ENCODE data around the gene NIN.

NIN gene, protein sequence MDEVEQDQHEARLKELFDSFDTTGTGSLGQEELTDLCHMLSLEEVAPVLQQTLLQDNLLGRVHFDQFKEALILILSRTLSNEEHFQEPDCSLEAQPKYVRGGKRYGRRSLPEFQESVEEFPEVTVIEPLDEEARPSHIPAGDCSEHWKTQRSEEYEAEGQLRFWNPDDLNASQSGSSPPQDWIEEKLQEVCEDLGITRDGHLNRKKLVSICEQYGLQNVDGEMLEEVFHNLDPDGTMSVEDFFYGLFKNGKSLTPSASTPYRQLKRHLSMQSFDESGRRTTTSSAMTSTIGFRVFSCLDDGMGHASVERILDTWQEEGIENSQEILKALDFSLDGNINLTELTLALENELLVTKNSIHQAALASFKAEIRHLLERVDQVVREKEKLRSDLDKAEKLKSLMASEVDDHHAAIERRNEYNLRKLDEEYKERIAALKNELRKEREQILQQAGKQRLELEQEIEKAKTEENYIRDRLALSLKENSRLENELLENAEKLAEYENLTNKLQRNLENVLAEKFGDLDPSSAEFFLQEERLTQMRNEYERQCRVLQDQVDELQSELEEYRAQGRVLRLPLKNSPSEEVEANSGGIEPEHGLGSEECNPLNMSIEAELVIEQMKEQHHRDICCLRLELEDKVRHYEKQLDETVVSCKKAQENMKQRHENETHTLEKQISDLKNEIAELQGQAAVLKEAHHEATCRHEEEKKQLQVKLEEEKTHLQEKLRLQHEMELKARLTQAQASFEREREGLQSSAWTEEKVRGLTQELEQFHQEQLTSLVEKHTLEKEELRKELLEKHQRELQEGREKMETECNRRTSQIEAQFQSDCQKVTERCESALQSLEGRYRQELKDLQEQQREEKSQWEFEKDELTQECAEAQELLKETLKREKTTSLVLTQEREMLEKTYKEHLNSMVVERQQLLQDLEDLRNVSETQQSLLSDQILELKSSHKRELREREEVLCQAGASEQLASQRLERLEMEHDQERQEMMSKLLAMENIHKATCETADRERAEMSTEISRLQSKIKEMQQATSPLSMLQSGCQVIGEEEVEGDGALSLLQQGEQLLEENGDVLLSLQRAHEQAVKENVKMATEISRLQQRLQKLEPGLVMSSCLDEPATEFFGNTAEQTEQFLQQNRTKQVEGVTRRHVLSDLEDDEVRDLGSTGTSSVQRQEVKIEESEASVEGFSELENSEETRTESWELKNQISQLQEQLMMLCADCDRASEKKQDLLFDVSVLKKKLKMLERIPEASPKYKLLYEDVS (N-terminal part only)

GRCh38 chr14:50830932-50831725 is at the start of gene NIN:
NIN (minus strand) TSS chr14:50831162; CDS start chr14:50822056, 9,106 bp downstream.
- peak; percentile 82 for DNase-seq

- DNase-seq = peak; percentile 81
Measured at GRCh38 chr14:50875359-50876070, 44.6 kb upstream of the NIN start.

DNA sequence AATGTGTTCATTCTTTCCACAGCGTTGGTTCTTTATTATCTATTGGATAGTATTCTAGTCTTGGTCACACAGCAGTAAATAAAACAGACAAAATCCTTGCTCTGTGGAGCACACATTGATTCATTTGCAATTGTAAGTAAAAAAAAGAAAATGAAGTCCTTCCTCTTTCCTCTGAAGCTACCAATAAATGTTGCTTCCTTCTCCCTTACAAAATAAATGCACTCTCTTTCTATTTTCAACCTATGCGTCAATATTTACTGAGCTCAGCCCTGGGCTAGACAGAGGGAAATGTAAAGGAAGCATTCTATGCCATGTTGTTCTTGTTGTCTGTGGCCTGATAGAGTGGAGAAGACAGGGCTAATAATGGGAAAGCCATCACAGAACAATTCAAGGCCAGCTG is 43.8 kb upstream of the NIN start:
- DNase-seq = no peak

- no peak for DNase-seq
Measured at GRCh38 chr14:50871914-50872732, 41.2 kb upstream of the NIN start, which contains the start of gene ABHD12B. ABHD12B (plus strand) TSS chr14:50872053; CDS start chr14:50872175, 122 bp downstream.

DNA sequence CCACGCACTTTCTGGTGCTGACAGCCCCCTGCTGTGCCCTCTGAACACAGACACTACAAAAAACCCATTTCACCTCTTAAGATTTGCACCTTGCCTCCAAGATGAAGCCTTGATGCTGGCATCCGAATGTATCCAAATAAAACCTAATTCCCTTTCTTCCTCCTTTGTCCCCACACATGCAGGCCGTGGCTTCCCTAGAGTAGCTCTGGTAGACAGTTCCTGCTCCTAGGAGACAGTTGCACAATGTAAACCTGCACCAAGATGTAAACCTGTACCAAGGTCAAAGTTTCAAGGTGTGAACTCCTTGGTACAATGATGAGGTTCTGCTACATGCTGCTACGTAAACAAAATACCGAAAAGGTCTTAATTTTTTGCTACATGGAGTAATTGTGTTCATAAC is 40.3 kb upstream of the NIN start:
- no peak for DNase-seq

GRCh38 chr14:50865391-50866076 is 34.6 kb upstream of the NIN start:
- no peak for DNase-seq

DNA sequence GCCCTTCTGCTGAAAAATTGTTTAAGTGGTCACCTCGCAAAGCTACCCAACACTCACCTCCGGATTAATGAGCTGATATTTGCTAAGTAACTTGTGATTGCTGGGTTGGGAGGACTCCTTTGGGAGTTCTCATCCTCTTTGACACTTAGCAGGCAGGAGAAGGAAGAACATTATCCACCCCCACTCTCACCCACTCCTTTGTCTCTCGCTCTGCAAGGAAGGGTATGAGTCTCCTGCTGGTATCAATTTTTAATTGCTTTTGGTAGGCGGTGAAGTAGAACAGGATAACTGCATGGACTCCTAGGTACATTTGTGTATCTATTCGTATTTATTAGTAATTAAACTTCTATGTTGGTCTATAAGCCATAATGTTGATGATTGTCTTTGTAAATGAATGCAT is 34.0 kb upstream of the NIN start:
- no peak for DNase-seq

DNA sequence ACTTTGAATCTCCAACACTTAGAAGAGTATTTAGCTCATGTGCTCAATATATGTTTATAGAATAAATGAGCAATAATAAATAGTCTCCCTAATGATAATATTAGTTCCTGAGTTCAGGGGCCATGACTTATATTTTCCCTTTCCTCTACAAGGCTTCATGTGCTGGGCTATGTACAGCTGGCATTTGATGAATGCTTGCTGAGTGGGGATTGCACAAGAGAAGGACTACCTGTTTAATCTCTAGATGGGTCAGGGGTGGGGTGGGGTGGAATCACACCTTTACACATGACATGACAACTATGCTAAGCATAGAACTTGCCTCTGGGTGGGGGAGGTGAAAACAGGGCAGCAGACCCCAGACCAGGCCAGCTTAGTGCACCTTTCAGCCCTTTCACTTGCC is 33.3 kb upstream of the NIN start:
- DNase-seq = no peak

- DNase-seq = no peak
Measured at GRCh38 chr14:50862036-50862570, 31.1 kb upstream of the NIN start.

GRCh38 chr14:50860478-50861086 is 29.6 kb upstream of the NIN start:
- DNase-seq = peak; percentile 91

GRCh38 chr14:50859296-50859624 is 28.3 kb upstream of the NIN start:
- no peak for DNase-seq

GRCh38 chr14:50856660-50857059 is 25.7 kb upstream of the NIN start:
- DNase-seq = no peak

DNA sequence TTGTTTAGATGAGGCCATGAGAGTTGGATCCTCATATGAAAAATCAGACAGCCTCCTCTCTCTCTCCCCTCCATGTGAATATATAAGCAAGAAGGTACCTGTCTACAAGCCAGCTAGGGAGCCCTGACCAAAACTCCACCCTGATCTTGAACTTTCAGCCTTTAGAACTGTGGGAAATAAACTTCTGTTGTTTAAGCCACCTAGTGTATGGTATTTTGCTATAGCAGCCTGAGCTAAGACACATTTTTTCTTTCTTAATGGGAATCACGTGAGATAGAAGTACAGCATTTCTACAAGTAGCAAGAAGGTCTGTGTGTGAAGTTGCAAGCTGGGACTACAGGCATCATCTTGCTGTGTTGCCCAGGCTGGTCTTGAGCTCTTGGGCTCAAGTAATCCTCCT is 24.6 kb upstream of the NIN start:
- no peak for DNase-seq

DNA sequence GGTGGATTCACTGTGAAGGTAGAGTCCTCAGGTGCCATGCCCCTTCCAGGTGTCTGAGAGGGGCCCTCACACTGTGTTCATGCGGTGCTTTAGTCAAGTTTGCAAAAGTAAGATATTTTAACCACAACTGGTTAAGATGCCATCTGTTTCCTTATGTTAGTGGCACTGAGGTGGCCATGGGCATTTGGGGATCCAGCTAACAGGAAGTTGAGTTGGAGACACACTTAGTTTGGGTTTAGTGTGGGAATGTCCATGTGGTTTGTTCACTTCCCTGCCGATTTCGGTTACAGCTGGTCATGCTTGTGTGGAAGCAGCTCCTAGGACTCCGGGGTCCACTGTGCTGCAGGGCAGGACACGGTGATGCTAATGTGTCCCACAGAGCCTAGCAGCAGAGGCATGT is 23.6 kb upstream of the NIN start:
- no peak for DNase-seq

- DNase-seq = no peak
Measured at GRCh38 chr14:50853891-50854290, 22.9 kb upstream of the NIN start.

DNA sequence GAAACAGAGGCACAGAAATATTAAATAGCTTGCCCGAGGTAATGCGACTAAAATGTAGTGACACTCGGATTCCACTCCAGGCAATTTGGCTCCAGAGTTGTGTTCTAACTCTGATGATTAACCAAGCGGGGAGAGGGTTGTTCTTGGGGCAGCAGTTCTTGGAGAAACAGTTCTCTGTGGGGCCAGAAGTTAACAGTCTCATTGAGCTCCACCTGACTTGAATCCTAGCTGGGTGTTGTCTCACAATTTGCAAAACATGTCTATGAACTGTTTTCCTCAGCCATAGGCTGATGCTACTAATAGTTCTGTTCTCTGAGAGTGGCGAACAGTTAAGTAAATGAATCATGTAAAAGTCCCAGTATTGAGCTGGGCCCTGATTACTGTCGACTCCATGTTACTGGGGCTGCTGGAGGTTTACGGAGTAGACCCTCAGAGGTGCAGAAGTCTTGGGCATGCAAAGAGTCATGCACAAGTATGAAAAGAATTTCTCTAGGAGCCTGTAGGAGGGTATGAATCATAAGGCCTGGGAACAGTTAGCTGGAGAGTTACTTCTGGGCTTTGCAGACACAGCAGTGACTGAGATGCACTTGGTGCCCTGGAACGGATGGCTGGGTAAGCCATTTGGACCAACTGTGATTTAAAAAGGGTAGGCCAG is 15.4 kb upstream of the NIN start:
- DNase-seq = no peak

DNA sequence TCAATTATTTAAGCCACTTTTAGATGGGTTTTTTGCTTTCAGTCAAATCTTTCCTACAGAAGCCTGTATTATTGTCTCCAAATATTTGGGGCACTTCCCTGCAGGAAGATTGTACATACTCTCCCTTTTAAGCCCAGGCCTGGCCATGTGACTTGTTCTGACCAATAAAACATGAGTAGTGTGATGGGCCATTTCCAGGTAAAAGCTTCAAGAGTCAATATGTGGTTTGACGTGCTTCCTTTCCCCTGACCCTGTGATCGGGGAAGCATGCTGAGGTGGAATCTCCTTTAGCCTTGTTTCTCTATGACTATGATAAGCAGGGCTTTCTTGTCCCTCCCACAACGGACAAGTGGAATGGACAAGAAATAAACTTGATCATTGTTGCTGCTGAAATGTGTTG is 14.2 kb upstream of the NIN start:
- no peak for DNase-seq

DNA sequence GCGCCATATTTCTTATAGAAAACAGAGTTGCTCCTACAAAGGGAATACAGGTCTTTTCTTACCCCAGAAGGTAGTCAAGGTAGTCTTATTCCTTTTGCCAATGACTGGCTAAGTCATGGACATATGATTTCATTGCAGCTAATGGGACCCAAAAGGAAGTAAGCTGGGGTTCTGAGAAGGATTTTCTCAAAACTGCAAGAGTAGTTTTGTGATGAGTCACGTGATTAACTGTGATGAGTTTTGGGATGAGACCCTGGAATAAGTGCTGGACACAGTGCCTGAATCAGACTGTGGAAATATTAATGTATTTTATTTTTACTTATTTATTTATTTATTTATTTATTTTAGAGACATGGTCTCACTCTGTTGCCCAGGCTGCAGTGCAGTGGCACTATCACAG is 13.4 kb upstream of the NIN start:
- DNase-seq = no peak

DNA sequence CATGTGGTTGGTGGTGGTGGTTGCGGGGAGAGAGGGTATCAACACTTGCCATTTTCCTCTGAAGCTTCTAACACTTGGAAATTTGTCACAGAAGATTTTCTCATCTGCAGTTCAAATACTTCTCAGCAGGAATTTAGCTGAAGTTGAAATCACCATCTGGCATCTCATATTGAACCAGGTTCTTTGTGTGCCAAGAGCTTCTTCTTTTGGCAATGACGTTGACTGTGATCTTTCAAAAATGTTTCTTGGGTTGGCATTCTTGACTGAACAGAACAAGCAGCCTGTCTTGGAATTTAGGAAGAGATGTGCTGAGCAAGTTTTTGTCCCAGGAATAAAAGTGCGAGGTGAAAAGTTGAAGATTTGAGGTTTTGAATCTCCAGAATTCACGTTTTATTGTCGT is 8.7 kb upstream of the NIN start:
- DNase-seq = no peak

Data from stimulated activated CD4-positive, alpha-beta T cell treated with anti-CD3 and anti-CD28 coated beads, Interleukin-15, amount 100 ng/mL, for 24 hours (primary cell).